ENCODE measurements around the gene RAC2. TPM values are rescaled to one million over a fixed set of nuclear protein-coding genes. Genes with fewer than 3 reads are reported as not detected.

The RAC2 gene
- total RNA-seq, 1 experiment from 2014 or later: 90.5 TPM

GRCh38 chr22:37177755-37178154 is 66.3 kb downstream of the RAC2 start:
- H3K79me2 ChIP-seq (ENCODE audit: low read depth): no peaks in the 10 kb centered on the region
- H3K4me1 ChIP-seq (replicated peaks; ENCODE audit: insufficient read depth): peaks cover 17% of the 10 kb centered on the region
- no peak for DNase-seq
- ChIA-PET CTCF (interaction anchor here (1.2 to 1.3 kb wide), 2 partner anchors 9 to 12 kb away, joined by 3 to 5 read pairs; no protein-coding TSS in a partner anchor), POLR2A (ENCODE audit: unreplicated experiment) (interaction anchor here (0.6 kb wide), 1 partner anchor 151 kb away, joined by 3 read pairs; no protein-coding TSS in a partner anchor)
- H3K27me3 ChIP-seq (ENCODE audit: insufficient read depth, low read depth): no peaks in the 10 kb centered on the region
- no peak for TF ChIP-seq CTCF (conservative IDR thresholded peaks at IDR 0.05)
- no peak for TF ChIP-seq EZH2 (IDR thresholded peaks at IDR 0.05; ENCODE audit: low read depth)
- no peaks in the 10 kb centered on the region for H4K20me1 ChIP-seq (ENCODE audit: insufficient read depth)
- no peak overlapping the region for H2AFZ ChIP-seq
- H3K9me2 ChIP-seq (ENCODE audit: insufficient read depth): no peaks in the 10 kb centered on the region
- no peak overlapping the region for H3K4me3 ChIP-seq
- no peaks in the 10 kb centered on the region for H3K9me3 ChIP-seq (ENCODE audit: insufficient read depth, low read depth)
- no peaks in the 10 kb centered on the region for H3K36me3 ChIP-seq (ENCODE audit: low read depth)
- peak overlapping the region; percentile 20; the same call in 1 of the 2 replicates for H3K4me2 ChIP-seq
- H3F3A ChIP-seq (ENCODE audit: insufficient read depth, low read depth): peaks cover 21% of the 10 kb centered on the region; the same call in 1 of the 2 replicates
- BruUV-seq (replicated peaks): no TSS peak
- H3K27ac ChIP-seq: no peak overlapping the region
- intact Hi-C loops (cut with micrococcal nuclease; ENCODE audit: unreplicated experiment): no loop called here

- H4K20me1 ChIP-seq (ENCODE audit: insufficient read depth): no peaks in the 10 kb centered on the region
- BruUV-seq (replicated peaks): no TSS peak
- TF ChIP-seq EZH2 (IDR thresholded peaks at IDR 0.05; ENCODE audit: low read depth) (no peak), CTCF (conservative IDR thresholded peaks at IDR 0.05) (no peak)
- peaks cover 17% of the 10 kb centered on the region for H3K4me1 ChIP-seq (replicated peaks; ENCODE audit: insufficient read depth)
- H3K4me3 ChIP-seq: no peak overlapping the region
- peaks cover 21% of the 10 kb centered on the region; the same call in 1 of the 2 replicates for H3F3A ChIP-seq (ENCODE audit: insufficient read depth, low read depth)
- no peaks in the 10 kb centered on the region for H3K9me3 ChIP-seq (ENCODE audit: insufficient read depth, low read depth)
- H3K79me2 ChIP-seq (ENCODE audit: low read depth): no peaks in the 10 kb centered on the region
- no peaks in the 10 kb centered on the region for H3K27me3 ChIP-seq (ENCODE audit: insufficient read depth, low read depth)
- POLR2A ChIA-PET (ENCODE audit: unreplicated experiment): no interaction called here
- no peaks in the 10 kb centered on the region for H3K36me3 ChIP-seq (ENCODE audit: low read depth)
- intact Hi-C loops (cut with micrococcal nuclease; ENCODE audit: unreplicated experiment): no loop called here
- H3K4me2 ChIP-seq: no peak overlapping the region
- no peak for DNase-seq
- no peaks in the 10 kb centered on the region for H3K9me2 ChIP-seq (ENCODE audit: insufficient read depth)
- H2AFZ ChIP-seq: no peak overlapping the region
- H3K27ac ChIP-seq: no peak overlapping the region
- CTCF ChIA-PET: no interaction called here
Measured at GRCh38 chr22:37177221-37177620, 66.8 kb downstream of the RAC2 start.

- Histone ChIP-seq H3K79me2 (ENCODE audit: low read depth) (no peaks in the 10 kb centered on the region), H3K4me3 (no peak overlapping the region), H2AFZ (no peak overlapping the region), H4K20me1 (ENCODE audit: insufficient read depth) (no peaks in the 10 kb centered on the region), H3K9me2 (ENCODE audit: insufficient read depth) (no peaks in the 10 kb centered on the region), H3K36me3 (ENCODE audit: low read depth) (no peaks in the 10 kb centered on the region), H3K27me3 (ENCODE audit: insufficient read depth, low read depth) (no peaks in the 10 kb centered on the region), H3K4me1 (replicated peaks; ENCODE audit: insufficient read depth) (peaks cover 17% of the 10 kb centered on the region), H3F3A (ENCODE audit: insufficient read depth, low read depth) (peaks cover 21% of the 10 kb centered on the region; the same call in 1 of the 2 replicates), H3K9me3 (ENCODE audit: insufficient read depth, low read depth) (no peaks in the 10 kb centered on the region), H3K4me2 (no peak overlapping the region), H3K27ac (no peak overlapping the region)
- POLR2A ChIA-PET (ENCODE audit: unreplicated experiment): no interaction called here
- BruUV-seq (replicated peaks): no TSS peak
- no peak for TF ChIP-seq CTCF (conservative IDR thresholded peaks at IDR 0.05)
- no peak for TF ChIP-seq EZH2 (IDR thresholded peaks at IDR 0.05; ENCODE audit: low read depth)
- CTCF ChIA-PET: no interaction called here
- intact Hi-C loops (cut with micrococcal nuclease; ENCODE audit: unreplicated experiment): no loop called here
- no peak for DNase-seq
Measured at GRCh38 chr22:37176464-37177061, 67.5 kb downstream of the RAC2 start.
